Glutamatergic neuron (in vitro differentiated cells): ENCODE measurements around the gene CELF1. TPM values are rescaled to one million over a fixed set of nuclear protein-coding genes. Genes with fewer than 3 reads are reported as not detected.

Experiments used
- DNase-seq: peaks from one replicate; pipeline ENCODE4 v3.0.0; 2022
- H3K27ac Mint-ChIP-seq: one replicate; pipeline ENCODE4 v1.8.0; 2020; ENCODE audit warnings: mild to moderate bottlenecking, mixed read lengths, inconsistent platforms; ENCODE audit not compliant: unreplicated experiment
- H3K27me3 Mint-ChIP-seq: one replicate; pipeline ENCODE4 v1.8.0; 2020; ENCODE audit warnings: mild to moderate bottlenecking, moderate library complexity, mixed read lengths, inconsistent platforms; ENCODE audit not compliant: unreplicated experiment
- H3K36me3 Mint-ChIP-seq: one replicate; pipeline ENCODE4 v1.8.0; 2020; ENCODE audit warnings: mild to moderate bottlenecking, mixed read lengths, inconsistent platforms; ENCODE audit not compliant: unreplicated experiment
- H3K4me1 Mint-ChIP-seq: one replicate; pipeline ENCODE4 v1.8.0; 2020; ENCODE audit warnings: mild to moderate bottlenecking, low read depth, mixed read lengths, inconsistent platforms; ENCODE audit not compliant: unreplicated experiment
- H3K4me3 Mint-ChIP-seq: one replicate; pipeline ENCODE4 v1.8.0; 2020; ENCODE audit warnings: mild to moderate bottlenecking, mixed read lengths, inconsistent platforms; ENCODE audit not compliant: unreplicated experiment
- H3K9me3 Mint-ChIP-seq: one replicate; pipeline ENCODE4 v1.8.0; 2020; ENCODE audit warnings: mild to moderate bottlenecking, moderate library complexity, mixed read lengths, inconsistent platforms; ENCODE audit not compliant: unreplicated experiment
- total RNA-seq: library from RNA; stranded (reverse); fragmentation: NEBNext Ultra II Directional; extraction: Animal tissue kit (Norgen Biotek cat#: 25700); gene quantifications from one replicate; pipeline ENCODE4 v1.2.1, GENCODE V29; 2021; ENCODE audit not compliant: unreplicated experiment
- TF ChIP-seq, protein P1 (sequence below): fragments of 200-600 bp; sonication (generic); IDR thresholded peaks from one replicate; pipeline ENCODE4 v1.5.0; 2021; ENCODE audit not compliant: partially characterized antibody, unreplicated experiment

CELF1 gene
- total RNA-seq, 1 donor from 2014 or later: 261 TPM

DNA sequence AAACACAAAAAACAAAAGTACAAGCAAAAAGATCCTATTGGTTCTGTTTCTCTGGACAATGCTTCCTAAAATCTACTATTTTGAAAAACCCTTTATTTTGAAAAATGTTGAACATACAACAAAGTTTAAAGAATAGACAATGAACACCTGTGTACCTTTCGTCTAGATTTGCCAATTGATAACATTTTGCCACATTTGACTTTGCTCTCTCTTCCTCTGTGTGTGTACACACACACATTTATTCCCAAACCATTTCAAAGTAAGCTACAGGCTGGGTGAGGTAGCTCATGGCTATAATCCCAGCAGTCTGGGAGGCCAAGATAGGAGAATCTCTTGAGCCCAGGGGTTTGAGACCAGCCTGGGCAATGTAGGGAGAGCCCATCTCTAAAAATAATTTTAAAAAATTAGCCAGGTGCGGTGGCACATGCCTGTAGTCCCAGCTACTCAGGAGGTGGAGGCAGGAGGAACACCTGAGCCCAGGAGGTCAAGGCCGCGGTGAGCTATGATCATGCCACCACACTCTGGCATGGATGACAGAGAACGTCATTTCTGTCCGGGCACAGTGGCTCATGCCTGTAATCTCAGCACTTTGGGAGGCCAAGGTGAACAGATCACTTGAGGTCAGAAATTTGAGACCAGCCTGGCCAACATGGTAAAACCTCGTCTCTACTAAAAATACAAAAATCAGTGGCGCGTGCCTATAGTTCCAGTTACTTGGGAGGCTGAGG, 121.4 kb downstream of the CELF1 start:
- Mint-ChIP-seq H3K27ac (no peak overlapping the region), H3K27me3 (peaks cover 4% of the 10 kb centered on the region)

DNA sequence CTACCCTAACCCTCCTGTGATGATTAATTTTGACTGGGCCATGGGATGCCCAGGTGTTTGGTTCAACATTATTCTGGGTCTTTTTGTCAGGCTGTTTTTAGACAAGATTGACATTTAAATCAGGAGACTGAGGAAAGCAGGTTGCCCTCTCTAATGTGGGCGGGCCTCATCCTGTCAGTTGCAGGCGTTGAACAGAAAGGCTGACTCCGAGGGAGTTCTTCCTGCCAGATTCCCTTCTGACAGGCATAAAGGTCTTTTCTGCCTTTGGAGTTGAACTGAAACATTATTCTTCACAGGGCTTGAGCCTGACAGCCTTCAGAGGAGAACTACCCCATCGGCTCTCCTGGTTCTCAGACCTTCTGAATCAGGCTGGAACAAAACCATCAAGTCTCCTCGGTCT, 122.4 kb downstream of the CELF1 start:
- TF ChIP-seq, protein P1, sequence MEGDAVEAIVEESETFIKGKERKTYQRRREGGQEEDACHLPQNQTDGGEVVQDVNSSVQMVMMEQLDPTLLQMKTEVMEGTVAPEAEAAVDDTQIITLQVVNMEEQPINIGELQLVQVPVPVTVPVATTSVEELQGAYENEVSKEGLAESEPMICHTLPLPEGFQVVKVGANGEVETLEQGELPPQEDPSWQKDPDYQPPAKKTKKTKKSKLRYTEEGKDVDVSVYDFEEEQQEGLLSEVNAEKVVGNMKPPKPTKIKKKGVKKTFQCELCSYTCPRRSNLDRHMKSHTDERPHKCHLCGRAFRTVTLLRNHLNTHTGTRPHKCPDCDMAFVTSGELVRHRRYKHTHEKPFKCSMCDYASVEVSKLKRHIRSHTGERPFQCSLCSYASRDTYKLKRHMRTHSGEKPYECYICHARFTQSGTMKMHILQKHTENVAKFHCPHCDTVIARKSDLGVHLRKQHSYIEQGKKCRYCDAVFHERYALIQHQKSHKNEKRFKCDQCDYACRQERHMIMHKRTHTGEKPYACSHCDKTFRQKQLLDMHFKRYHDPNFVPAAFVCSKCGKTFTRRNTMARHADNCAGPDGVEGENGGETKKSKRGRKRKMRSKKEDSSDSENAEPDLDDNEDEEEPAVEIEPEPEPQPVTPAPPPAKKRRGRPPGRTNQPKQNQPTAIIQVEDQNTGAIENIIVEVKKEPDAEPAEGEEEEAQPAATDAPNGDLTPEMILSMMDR: no peak
- peaks cover 8% of the 10 kb centered on the region for H3K27me3 Mint-ChIP-seq
- H3K9me3 Mint-ChIP-seq: peaks cover 7% of the 10 kb centered on the region
- no peak overlapping the region for H3K4me3 Mint-ChIP-seq
- H3K27ac Mint-ChIP-seq: no peak overlapping the region
- H3K4me1 Mint-ChIP-seq: no peaks in the 10 kb centered on the region
- H3K36me3 Mint-ChIP-seq: no peaks in the 10 kb centered on the region
- no peak for DNase-seq

More for the DNA sequence above, 121.4 kb downstream of the CELF1 start:
- Mint-ChIP-seq H3K36me3 (no peaks in the 10 kb centered on the region), H3K4me1 (no peaks in the 10 kb centered on the region), H3K9me3 (peaks cover 3% of the 10 kb centered on the region), H3K4me3 (no peak overlapping the region)
- no peak for DNase-seq
- TF ChIP-seq, protein P1: no peak

DNA sequence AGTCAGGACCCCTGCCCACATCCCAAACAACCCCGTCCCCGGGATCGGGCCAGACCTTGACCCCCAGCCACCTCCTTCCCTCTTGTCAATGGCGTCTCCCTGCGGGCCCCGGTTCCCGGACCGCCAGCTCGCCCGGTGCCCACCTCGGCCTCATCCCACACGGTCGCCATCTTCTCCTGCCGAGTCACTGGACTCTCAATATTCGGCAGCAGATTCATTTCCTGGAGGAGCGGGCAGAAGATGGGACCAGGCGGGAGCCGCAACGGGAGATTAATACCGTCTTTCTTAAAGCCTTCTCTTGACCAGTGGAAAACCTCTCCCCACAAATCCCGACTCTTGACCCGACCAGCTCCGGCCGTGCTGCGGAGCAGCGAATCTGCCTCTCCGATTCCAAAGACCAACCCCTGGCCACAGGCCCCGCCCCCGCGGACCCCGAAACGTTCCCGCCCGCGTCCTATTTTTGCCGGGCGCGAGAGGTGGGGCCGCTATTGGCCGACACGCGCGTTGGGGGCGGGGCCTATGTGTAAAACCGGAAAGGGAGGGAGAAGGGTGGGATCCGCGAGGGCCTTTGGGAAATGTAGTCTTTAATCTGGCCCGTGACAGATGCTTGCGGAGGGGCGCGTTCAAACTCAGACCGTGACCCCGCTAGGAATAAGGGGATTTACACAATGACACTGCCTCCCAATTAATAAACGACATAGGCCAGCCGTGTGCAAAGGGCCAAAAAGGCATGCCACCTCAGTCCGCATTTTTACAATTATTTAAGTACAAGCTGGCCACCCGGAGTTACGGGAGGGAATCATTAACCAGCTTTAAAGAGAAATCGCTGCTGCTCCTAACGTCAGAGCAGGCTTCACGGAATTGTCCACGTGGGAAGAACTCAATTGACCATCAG, 126.6 kb downstream of the CELF1 start, which contains the start of gene PSMC3:
Gene PSMC3 (minus strand): TSS at position 378 of the 895 bp plus-strand sequence. CDS start 160 bp downstream, at position 218.
- H3K4me1 Mint-ChIP-seq: peaks cover 5% of the 10 kb centered on the region
- peak within 1 kb of the TSS; percentile 99 for H3K27ac Mint-ChIP-seq
- DNase-seq: peak; percentile 100
- peaks cover 12% of the 10 kb centered on the region for H3K27me3 Mint-ChIP-seq
- no peaks in the 10 kb centered on the region for H3K36me3 Mint-ChIP-seq
- TF ChIP-seq, protein P1: no peak
- peaks cover 10% of the 10 kb centered on the region for H3K9me3 Mint-ChIP-seq
- peak within 1 kb of the TSS; percentile 99 for H3K4me3 Mint-ChIP-seq

DNA sequence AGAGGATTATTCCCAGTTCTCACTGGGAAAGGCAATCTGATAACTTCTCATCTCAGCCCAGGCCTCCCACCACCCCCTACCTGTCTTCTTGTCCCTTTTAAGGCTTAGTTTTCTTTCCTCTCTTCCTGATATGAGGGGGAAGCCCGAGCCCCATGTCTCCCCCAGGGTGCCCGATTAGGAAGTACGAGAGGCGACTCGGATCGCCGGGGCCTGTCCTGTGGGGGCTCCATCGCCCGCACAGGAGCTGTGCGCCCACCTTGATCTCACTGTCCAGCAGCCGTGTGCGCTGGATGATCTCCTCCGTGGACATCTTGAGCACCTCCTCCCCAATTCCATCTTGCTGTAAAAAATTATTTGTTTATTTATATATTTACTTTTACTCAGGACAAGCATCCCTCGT, 127.3 kb downstream of the CELF1 start:
- TF ChIP-seq, protein P1: no peak
- Mint-ChIP-seq H3K4me1 (peaks cover 5% of the 10 kb centered on the region), H3K27me3 (peaks cover 12% of the 10 kb centered on the region), H3K4me3 (peak overlapping the region; percentile 99), H3K27ac (peak overlapping the region; percentile 99), H3K9me3 (peaks cover 10% of the 10 kb centered on the region), H3K36me3 (no peaks in the 10 kb centered on the region)
- DNase-seq: no peak
